Measurements from ENCODE around the gene CHIA. TPM values are rescaled to one million over a fixed set of nuclear protein-coding genes. Genes with fewer than 3 reads are reported as not detected.

The CHIA gene
- total and polyA plus RNA-seq, 2 of the 4 experiments (the other 2 are of a cell fraction) = not detected

DNA sequence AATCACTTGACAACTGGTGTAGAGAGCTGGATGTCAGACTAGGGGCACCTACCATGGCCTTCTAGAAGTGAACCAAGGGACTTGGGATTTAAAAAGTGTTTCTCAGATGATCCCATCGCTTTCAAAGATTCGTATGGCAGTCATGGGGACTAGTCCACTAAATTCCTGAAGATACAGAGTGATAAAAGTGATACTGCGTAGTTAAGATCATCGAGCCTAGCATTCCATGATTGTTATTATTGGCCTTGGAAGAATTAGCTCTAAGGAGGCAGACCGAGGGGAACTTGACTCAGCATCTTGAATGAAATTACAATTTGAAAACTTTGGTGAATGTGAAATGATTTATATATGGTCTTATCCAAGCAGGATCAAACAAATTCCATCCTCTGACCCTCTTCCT lies 1.3 kb upstream of the CHIA start:
- no peak overlapping the region for H2BK15ac ChIP-seq (ENCODE audit: low read depth, low read length)
- H3K79me1 ChIP-seq (ENCODE audit: low read depth in 1 of 2, low read length in 2 of 2) = no peaks in the 10 kb centered on the region
- no peak overlapping the region for H3K56ac ChIP-seq (ENCODE audit: extremely low read depth, insufficient read depth, low read length)
- BruUV-seq (replicated peaks) = no TSS peak
- TF ChIP-seq, protein P1, sequence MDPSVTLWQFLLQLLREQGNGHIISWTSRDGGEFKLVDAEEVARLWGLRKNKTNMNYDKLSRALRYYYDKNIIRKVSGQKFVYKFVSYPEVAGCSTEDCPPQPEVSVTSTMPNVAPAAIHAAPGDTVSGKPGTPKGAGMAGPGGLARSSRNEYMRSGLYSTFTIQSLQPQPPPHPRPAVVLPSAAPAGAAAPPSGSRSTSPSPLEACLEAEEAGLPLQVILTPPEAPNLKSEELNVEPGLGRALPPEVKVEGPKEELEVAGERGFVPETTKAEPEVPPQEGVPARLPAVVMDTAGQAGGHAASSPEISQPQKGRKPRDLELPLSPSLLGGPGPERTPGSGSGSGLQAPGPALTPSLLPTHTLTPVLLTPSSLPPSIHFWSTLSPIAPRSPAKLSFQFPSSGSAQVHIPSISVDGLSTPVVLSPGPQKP (IDR thresholded peaks at IDR 0.05; ENCODE audit: borderline replicate concordance, low read depth, low read length) = no peak
- TF ChIP-seq SMC3 (IDR thresholded peaks at IDR 0.05; ENCODE audit: low read depth, low read length) (no peak), RAD21 (IDR thresholded peaks at IDR 0.05; ENCODE audit: low read length) (no peak), RFX5 (IDR thresholded peaks at IDR 0.05; ENCODE audit: low read depth, low read length) (no peak), MAZ (IDR thresholded peaks at IDR 0.05; ENCODE audit: borderline replicate concordance, low read depth, low read length) (no peak), RCOR1 (IDR thresholded peaks at IDR 0.05; ENCODE audit: insufficient replicate concordance, low read length) (no peak), CEBPB (IDR thresholded peaks at IDR 0.05; ENCODE audit: low read depth, low read length) (no peak)
- H3K9ac ChIP-seq (ENCODE audit: low read depth, low read length) = no peak overlapping the region
- H3K4ac ChIP-seq (ENCODE audit: low read depth, low read length) = no peak overlapping the region
- no peak overlapping the region for H3K23ac ChIP-seq (ENCODE audit: low read depth, low read length)
- H3K4me2 ChIP-seq (ENCODE audit: low read depth, low read length) = no peak overlapping the region
- ATAC-seq (ENCODE audit: low read depth) = no peak
- dilution Hi-C loops (cut with HindIII; ENCODE audit: low sequenced_read_pairs, unreplicated experiment) (no loop called here), intact Hi-C loops (cut with micrococcal nuclease) (no loop called here), in situ Hi-C loops (cut with MboI; ENCODE audit: low sequenced_read_pairs) (no loop called here)
- H2AFZ ChIP-seq (replicated peaks; ENCODE audit: low read length, poor library complexity) = no peak overlapping the region
- no peaks in the 10 kb centered on the region for H3K9me1 ChIP-seq (ENCODE audit: insufficient read depth, low read length)
- H4K20me1 ChIP-seq (ENCODE audit: insufficient read depth, low read length) = no peaks in the 10 kb centered on the region
- no peak overlapping the region for H3K14ac ChIP-seq (replicated peaks; ENCODE audit: low read depth, low read length)
- H2AK5ac ChIP-seq (ENCODE audit: low read depth, low read length) = no peak overlapping the region
- H2BK5ac ChIP-seq (ENCODE audit: low read depth, low read length, poor library complexity, severe bottlenecking) = no peak overlapping the region
- no peak for DNase-seq
- no peak overlapping the region for H2AK9ac ChIP-seq (replicated peaks; ENCODE audit: low read depth, low read length, poor library complexity)
- H3K4me3 ChIP-seq (ENCODE audit: insufficient read depth, low read depth, low read length) = no peak overlapping the region
- no peak overlapping the region for H3K18ac ChIP-seq (ENCODE audit: low read depth, low read length)
- H3K4me1 ChIP-seq (ENCODE audit: control insufficient read depth, insufficient read depth, low read length) = no peaks in the 10 kb centered on the region
- ChIA-PET CTCF (interaction anchor here (0.6 kb wide), 1 partner anchor 138 kb away, joined by 3 read pairs; no protein-coding TSS in a partner anchor), POLR2A (ENCODE audit: unreplicated experiment) (no interaction called here)
- H4K5ac ChIP-seq (ENCODE audit: low read depth, low read length) = no peak overlapping the region
- H4K91ac ChIP-seq (ENCODE audit: insufficient read depth, low read depth, low read length) = no peak overlapping the region
- H2BK120ac ChIP-seq (ENCODE audit: low read depth, low read length) = no peak overlapping the region
- H3K27ac ChIP-seq (ENCODE audit: insufficient read depth, low read length) = no peak overlapping the region
- H3K27me3 ChIP-seq (ENCODE audit: control insufficient read depth, insufficient read depth, low read length) = no peaks in the 10 kb centered on the region; the same call in 1 of the 2 replicates
- H2BK20ac ChIP-seq (ENCODE audit: low read depth, low read length) = no peak overlapping the region
- 46% methylated on average over 3 of the region's 5 CpGs; no CpG with 5 or more reads in 1 of the 2 experiments for WGBS, 2 experiments (ENCODE audit: extremely low coverage in 2 of 2, insufficient read length in 1 of 2)
- H3K9me3 ChIP-seq (ENCODE audit: control insufficient read depth, insufficient read depth, low read length) = no peaks in the 10 kb centered on the region
- H4K8ac ChIP-seq (ENCODE audit: low read depth in 2 of 2, low read length in 2 of 2) = no peak overlapping the region
- H3K36me3 ChIP-seq (ENCODE audit: control insufficient read depth, insufficient read depth, low read length) = no peaks in the 10 kb centered on the region
